Stimulated activated CD4-positive, alpha-beta T cell treated with anti-CD3 and anti-CD28 coated beads, Interleukin-15, amount 100 ng/mL, for 48 hours (primary cell): ENCODE data around the gene VIPR2.
"Not testable (repeated sequence)": the region's sequence is repeated elsewhere in the genome, so short reads cannot be mapped to it uniquely, and the experiment has no call there.

Experiments used
- DNase-seq, 2 donors: peaks; one replicate each; pipeline ENCODE4 v3.0.0-alpha.2; 2020; ENCODE audit warnings: low read depth in 2 of 2

Gene VIPR2

GRCh38 chr7:159009951-159010350, 134.7 kb downstream of the VIPR2 start:
- no peak for DNase-seq

GRCh38 chr7:159008417-159008816, 136.2 kb downstream of the VIPR2 start:
- no peak for DNase-seq

GRCh38 chr7:159007996-159008389, 136.7 kb downstream of the VIPR2 start:
- DNase-seq = no peak

DNA sequence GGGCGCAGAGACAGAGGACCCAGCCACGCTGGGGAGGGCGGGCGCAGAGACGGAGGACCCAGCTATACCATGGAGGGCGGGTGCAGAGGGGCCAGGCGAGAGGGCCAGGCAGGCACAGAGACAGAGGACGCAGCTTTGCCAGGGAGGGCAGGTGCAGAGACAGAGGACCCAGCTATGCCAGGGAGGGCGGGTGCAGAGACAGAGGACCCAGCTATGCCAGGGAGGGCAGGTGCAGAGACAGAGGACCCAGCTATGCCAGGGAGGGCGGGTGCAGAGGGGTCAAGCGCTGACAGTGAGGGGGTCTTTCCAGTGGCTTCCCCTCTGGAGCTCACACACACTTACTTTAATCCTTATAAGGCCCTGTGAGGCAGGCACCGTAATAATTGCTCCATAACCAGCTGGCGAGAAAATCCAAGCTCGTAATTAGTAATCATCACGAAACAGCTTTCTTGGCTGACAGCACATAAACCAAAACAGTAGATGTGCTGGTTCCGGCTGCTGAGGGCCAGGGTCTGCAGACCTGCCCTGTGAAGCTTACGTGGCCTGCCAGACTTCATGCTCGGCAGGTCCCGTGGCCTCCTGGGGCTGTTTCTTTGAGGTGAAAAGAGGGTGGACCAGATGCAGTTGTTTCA, 137.2 kb downstream of the VIPR2 start:
- DNase-seq = no peak

DNA sequence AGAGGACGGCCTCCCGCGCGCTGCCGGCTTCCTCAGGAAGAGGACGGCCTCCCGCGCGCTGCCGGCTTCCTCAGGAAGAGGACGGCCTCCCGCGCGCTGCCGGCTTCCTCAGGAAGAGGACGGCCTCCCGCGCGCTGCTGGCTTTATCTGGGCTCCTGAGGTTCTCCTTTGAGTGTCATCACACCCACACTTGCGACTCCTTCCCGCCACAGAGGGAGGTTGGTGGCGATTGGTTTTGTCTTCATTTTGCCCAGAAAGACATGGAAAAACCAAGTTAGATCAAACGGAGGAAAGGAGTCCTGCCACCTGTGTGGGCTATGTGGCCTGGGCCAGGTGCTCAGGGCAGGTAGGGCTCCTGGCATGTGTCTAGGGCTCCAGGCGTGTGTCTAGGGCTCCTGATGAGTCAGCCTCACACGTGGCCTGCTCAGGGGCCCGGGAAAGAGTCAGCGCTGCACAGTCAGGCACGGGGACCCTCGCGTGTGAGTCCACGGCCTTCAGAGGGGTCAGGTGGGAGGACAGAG, 138.0 kb downstream of the VIPR2 start:
- no peak for DNase-seq

GRCh38 chr7:159006022-159006609, 138.6 kb downstream of the VIPR2 start:
- DNase-seq = not testable (repeated sequence)

DNA sequence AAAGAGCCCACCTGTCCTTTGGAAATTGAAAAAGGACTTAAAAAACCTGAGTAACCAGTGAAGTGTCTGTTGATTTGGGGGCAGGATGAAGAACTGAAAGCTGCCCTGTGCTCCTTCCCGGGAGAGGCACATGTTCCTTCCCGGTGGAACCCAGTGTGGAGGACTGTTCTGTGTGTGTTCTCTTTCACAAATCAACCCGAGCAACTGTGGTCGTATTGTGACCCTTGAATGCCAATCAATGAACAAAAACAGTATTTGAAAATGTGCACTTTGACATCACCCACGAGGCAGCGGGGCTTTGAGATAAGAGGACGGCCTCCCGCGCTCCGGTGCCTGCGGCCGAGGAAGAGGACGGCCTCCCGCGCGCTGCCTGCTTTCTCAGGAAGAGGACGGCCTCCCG, 139.0 kb downstream of the VIPR2 start:
- DNase-seq = no peak

DNA sequence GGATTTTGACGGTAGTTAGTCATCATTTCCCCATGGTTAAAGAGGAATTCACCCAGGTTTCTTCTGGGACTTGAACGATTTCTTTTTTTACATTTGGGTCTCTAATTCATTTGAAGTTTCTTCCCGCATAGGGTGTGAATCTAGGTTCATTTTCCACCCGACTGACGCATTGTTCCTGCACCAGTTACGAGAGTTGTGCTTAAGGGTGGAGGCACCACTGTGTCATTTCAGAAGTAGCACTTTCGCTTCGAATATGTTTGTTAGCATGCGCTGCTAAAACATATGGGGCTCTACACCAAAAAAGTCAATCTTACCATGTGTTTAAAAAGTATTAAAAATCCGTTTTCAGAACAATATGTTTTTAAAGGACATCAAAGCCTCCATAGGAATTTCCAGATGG, 140.3 kb downstream of the VIPR2 start:
- DNase-seq = peak; percentile 41 to 44

DNA sequence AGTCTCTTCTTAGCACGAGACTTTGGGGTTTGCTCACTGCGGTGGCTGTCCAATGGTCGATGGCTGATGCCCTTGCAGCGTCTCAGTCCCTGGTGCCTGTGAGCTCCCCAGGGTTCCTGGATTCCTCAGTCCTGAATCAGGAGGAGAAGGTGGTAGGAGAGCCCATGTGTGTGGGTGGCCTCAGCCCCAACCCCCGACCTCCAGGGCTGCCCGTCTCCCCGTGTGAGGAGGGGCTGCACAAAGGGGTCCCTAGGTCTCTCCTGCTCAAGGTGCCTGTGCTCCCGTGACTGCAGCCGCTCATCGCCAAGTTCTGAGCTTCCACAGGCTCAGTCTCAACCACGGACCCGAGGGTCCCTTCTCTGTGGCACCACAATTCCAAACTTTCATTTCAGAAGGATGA, 142.9 kb downstream of the VIPR2 start:
- no peak for DNase-seq

- no peak for DNase-seq
Observed at GRCh38 chr7:159000859-159001435, 143.7 kb downstream of the VIPR2 start.

DNA sequence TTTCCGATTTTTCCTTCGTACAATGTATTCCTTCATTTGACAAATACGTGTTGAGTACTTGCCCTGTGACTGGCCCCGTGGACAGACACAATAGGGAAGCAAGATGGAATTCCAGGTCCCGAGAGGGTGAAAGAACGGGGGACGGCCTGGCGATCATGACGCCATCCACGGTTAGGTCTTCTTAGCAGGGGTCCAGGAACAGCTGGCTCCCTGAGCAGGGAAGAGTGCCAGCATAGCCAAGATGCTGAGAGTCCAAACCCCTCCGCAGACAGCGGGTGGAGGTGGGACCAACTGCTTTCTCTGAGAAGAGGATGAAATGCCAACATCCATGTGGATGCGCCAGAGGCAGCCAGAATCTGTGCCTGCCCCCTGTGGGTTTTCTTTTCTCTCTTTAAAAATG, 144.6 kb downstream of the VIPR2 start:
- DNase-seq = no peak

DNA sequence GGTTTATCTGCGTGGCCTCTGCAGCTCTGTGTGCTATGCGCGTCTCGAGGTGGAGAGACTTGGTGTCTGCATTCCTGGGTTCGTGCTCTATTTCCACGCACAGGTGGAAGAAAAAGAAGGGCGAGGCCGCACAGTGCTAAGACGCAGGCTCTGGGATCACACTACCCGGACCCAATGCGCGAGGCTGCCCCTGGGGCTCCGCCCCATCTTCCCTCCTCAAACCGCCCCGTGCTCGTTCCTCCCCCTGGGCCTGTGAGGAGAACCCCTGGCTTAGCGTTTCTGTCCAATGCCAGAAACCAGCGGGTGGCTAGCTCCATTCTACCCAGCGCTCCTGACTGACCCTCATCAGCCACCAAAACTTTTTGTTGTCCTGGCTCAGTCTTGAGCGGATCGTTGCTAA, 145.2 kb downstream of the VIPR2 start:
- no peak for DNase-seq

- not testable (repeated sequence) for DNase-seq
Observed at GRCh38 chr7:158998261-158998660, 146.4 kb downstream of the VIPR2 start.

DNA sequence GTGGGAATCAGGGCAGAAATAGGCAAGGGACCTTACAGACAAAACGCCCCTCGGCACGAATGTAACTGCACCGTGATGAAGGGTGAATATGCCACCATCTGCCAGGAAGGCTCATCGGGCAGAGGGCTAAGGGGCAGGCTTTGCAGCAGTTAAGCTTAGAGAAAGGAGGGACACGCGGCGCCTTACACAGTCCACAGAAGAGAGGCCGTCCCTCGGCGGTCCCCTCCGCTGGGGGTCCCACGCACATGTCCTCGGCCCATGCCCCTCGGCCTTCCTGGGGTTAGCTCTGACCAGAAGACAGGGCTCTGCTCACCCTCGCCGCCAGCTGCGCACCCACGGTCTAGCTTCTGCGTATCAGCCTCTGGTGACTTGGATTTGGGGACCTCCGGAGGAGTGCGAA, 147.2 kb downstream of the VIPR2 start:
- no peak for DNase-seq

DNA sequence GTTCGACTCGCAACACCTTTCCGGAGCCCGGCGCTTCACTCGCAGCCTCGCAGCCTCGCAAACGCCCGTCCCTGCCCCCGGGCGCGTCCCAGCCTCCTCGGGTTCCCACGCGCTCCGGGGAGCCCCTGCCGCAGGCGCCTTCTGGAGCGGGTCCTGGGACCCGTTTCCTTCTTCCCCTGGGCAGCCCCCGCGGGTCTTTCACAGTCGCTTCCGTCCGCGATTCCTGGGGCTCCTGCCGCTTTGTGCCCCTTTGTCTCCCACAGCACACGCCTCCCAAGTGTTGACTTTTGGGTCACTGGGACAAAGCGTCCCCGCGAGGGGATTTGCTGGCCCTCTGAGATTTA, 147.6 kb downstream of the VIPR2 start:
- DNase-seq = no peak

GRCh38 chr7:158996214-158997109, 148.2 kb downstream of the VIPR2 start:
- DNase-seq = no peak

DNA sequence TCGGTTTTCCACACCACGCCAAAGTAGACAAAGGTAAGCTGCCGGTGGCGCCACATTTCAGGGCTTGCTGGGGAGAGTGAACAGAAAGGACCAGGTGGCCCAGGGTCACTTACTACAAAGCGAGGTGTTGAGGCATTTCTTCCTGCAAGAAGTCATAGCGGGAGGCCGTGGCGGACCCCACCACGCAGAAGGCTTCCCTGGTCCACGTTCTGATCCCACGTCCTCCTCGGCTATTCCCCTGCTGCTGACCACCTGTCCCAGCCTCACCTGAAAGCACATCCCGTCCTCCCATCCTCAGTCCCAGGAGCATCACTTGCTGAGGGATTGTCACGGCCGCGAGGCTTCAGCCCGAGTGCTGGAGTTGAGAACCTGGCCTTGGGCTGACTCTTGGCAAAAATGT, 149.2 kb downstream of the VIPR2 start:
- DNase-seq = no peak

- DNase-seq = no peak
Observed at GRCh38 chr7:158994687-158995086, 150.0 kb downstream of the VIPR2 start.

- DNase-seq = no peak
Observed at GRCh38 chr7:158993591-158993990, 151.1 kb downstream of the VIPR2 start.

DNA sequence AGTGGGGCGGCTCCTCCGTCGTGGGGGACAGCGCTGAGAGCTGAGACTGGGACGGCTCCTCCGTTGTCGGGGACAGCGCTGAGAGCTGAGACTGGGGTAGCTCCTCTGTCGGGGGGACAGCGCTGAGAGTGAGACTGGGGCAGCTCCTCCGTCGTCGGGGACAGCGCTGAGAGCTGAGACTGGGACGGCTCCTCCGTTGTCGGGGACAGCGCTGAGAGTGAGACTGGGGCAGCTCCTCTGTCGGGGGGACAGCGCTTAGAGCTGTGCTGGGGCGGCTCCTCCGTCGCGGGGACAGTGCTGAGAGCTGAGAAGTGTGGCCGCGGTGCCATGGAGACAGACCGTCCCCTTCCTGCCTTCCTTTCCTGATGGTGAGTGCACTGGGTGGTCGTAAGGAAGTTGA, 151.9 kb downstream of the VIPR2 start:
- DNase-seq = no peak

GRCh38 chr7:158991824-158992621, 152.6 kb downstream of the VIPR2 start:
- no peak for DNase-seq

DNA sequence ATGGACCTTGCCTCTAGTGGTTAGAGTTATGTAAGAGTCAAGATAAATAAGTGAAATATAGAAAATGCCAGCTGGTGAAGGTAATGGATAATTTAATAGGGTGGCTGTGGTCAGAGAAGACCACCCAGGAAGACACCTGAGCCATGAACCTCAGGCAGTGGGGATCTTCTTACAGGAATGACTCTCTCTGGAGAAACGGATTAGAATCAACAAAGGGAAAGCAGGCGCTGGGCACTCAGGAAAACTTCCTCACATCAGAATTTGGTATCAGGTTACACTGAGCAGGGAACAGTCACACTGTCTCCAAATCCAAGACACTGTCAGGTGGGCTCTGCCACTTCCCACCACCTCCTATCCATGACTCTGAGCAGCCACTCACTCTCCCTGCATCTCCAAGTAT, 155.7 kb downstream of the VIPR2 start:
- DNase-seq = no peak
